GM11168 (cell line): ENCODE results near the gene COL6A2.
"Not testable (repeated sequence)": the region's sequence is repeated elsewhere in the genome, so short reads cannot be mapped to it uniquely, and the experiment has no call there.

Source experiments
- in situ Hi-C: fragments of 300-500 bp; cut with MboI; formaldehyde crosslinking; loops from one replicate; pipeline ENCODE4 v1.12.0; 2022; ENCODE audit warnings: low sequenced_read_pairs; ENCODE audit not compliant: unreplicated experiment

The COL6A2 gene

GRCh38 chr21:46163380-46163779, 65.5 kb downstream of the COL6A2 start:
- in situ Hi-C loops: no loop called here

DNA sequence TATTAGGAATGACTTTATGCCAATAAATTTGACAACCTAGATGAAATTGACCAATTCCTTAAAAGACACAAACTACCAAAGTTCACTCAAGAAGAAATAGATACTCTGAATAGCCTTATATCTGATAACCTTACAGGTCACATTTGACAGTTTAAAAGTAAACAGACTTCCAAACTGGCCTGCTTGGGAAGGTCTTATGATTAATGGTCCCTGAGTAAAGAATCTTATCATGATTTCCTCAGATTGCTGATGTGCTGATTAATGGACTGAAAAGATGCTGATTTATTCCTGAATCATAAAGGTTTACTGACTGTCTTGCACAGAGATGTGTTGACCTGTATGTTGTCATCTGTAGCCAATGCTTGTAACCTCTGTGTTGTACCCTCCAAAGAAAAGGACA, 67.2 kb downstream of the COL6A2 start:
- in situ Hi-C loops: no loop called here

DNA sequence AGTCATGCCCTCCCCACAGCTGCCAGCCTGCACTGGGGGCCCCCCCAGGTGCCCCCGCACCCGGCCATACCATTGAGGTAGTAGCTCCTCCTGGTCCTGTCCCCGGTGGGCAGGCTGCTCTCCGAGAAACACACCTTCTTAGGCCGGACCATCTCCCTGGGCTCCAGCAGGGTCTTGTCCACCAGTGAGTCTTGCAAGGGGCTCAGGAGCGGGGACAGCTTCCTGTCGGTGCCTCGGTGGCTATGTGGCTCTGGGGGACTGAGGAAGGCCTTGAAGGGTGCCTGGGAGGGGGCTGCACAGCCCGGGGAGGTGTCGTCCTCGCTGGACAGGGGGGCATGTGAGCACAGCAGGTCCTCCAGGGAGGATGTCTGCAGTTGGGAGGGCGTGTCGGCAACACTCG, 70.3 kb downstream of the COL6A2 start:
- in situ Hi-C loops: no loop called here

- in situ Hi-C loops: no loop called here
Observed at GRCh38 chr21:46168659-46169386, 70.9 kb downstream of the COL6A2 start.

- in situ Hi-C loops: not testable (repeated sequence)
Observed at GRCh38 chr21:46170436-46171193, 72.7 kb downstream of the COL6A2 start.

GRCh38 chr21:46171585-46171984, 73.7 kb downstream of the COL6A2 start:
- in situ Hi-C loops: no loop called here

- in situ Hi-C loops: no loop called here
Observed at GRCh38 chr21:46171996-46172862, 74.3 kb downstream of the COL6A2 start.

- in situ Hi-C loops: no loop called here
Observed at GRCh38 chr21:46172863-46173528, 75.1 kb downstream of the COL6A2 start.

DNA sequence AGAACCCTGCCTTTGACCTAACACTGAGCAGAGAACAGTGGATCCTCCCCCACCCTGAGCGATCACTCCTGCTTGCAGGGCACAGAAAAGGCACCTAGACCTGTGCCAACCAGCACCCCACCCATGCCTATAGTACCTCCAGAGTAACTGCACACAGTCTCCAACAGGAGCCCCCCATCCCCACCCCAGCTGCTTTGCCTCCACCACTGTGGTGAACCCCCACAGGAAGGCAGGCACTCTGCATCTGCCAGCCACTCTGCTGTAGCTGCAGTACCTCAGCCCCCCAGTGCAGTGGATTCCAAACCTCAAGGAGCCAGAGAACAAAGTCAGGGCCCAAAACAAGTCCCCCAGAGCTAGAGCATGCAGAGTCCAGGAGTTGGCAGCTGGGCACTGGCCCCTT, 75.7 kb downstream of the COL6A2 start:
- in situ Hi-C loops: no loop called here

GRCh38 chr21:46176443-46177129, 78.7 kb downstream of the COL6A2 start:
- in situ Hi-C loops: not testable (repeated sequence)

GRCh38 chr21:46178961-46179360, 81.0 kb downstream of the COL6A2 start:
- in situ Hi-C loops: no loop called here
